Stimulated activated naive CD4-positive, alpha-beta T cell treated with Interleukin-2 at 50 U/mL for 16 hours (primary cell): ENCODE results near the gene FLACC1.
"Not testable (repeated sequence)": the region's sequence is repeated elsewhere in the genome, so short reads cannot be mapped to it uniquely, and the experiment has no call there.

ENCODE experiments used
- DNase-seq: peaks from one replicate; lab custom pipeline; 2025; lab: John Stamatoyannopoulos, UW

Gene FLACC1

GRCh38 chr2:201348758-201349157 lies 8.4 kb downstream of the FLACC1 start:
- no peak for DNase-seq

- no peak for DNase-seq
These were observed 10.0 kb downstream of the FLACC1 start for GRCh38 chr2:201347138-201347537.

DNA sequence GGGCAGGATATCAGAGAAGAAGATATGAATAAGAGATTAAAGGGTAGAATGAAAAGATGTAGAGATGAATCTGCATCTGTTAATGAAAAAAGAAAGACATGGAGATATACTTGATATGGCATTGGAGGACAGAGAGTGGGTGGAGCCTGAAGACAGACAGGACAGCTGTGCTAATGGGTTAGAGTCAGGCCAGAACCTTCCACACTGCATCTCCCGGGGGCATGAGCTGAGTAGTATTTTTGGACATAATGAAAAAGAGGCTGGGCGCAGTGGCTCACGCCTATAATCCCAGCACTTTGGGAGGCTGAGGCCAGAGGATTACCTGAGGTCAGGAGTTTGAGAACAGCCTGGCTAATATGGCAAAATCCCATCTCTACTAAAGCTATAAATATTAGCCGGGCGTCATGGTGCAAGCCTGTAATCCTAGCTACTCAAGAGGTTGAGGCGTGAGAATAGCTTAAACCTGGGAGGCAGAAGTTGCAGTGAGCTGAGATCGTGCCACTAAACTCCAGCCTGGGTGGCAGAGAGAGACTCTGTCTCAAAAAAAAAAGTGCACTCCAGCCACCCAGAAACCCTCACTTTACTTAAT lies 11.4 kb downstream of the FLACC1 start:
- DNase-seq, result no peak

DNA sequence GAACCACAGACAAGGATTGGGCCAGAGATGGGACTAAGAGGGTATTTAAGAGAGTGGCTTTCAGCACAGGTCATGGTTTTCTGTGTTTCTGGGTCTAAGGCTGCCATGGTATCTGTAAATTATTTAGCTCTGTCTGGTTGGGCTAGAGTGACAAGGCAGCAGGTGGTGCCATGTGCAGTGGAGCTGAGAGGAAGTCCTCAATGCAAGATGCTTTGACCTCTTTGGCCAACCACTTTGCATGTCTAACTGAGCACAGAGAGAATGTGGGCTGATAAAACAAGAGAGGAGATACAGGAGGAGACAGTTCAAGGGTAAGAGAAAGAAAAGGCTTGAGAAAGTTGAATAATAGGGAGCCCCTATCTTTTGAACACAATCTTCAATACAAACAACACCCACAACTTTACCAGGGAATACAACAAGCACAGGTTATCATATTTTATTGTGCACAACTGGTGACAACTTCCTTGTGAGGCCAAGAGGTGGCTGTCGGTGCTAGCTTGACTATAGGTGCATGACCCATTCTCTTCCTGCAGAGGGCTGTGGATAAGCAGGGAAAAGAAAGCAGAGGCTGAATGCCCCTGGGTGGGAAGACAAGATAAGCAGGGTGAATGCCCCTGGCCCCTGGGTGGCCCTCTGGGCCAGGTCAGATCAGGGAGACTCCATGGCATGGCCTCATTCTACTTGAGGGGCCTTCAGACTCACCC lies 12.3 kb downstream of the FLACC1 start:
- DNase-seq, result no peak

DNA sequence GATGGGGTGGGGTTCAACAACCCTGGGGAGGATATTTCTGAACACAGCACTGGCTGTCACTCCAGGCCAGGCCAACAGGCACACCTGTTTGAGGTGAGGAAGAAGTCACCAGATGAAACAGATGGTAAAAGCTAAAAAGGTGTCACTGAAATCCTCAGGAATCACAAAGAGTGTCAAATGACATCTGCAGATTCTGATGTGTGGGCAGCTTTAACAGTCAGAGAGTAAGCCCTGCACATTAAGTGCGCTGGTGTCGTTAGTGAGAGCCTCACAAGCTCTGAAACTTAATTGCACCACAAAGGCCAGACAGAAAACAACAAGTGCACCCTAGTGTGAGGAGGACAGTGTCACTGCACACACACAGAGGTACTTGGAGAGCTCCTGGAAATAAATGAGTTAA lies 13.6 kb downstream of the FLACC1 start:
- DNase-seq, result no peak

GRCh38 chr2:201342923-201343322 lies 14.2 kb downstream of the FLACC1 start:
- DNase-seq, result no peak

- DNase-seq, result no peak
These were observed 27.7 kb downstream of the FLACC1 start for GRCh38 chr2:201329409-201329808.

DNA sequence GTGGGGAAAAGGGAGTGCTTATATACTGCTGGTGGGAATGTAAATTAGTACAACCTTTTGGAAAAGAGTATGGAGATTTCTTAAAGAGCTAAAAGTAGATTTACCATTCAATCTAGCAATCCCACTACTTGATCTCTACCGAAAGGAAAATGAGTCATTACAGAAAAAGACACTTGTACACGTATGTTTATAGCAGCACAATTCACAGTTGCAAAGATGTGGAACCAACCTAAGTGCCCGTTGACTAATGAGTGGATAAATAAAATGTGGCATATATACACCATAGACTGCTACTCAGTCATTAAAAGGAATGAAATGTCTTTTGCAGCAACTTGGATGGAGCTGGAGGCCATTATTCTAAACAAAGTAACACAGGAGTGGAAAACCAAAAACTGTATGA lies 29.5 kb downstream of the FLACC1 start:
- DNase-seq, result no peak

GRCh38 chr2:201322772-201323171 lies 34.4 kb downstream of the FLACC1 start:
- DNase-seq, result no peak

DNA sequence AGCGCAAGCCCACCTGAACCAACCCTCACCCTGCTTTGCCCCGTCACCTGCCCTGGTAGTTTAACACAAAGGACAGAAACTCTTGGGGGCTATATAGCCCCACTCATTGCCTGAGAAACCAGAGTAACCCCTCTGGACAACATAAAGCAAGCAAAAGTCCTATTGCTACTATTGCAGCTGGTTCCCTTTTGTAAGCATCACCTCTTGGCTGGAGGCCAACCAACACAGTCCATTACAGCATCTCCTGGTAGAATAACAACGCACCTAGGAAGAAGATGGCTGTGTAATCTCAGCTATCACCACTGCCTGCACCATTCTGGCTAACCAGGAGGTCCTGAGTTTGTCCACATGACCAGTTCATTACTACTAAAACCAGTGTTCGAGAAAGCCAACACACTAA lies 36.4 kb downstream of the FLACC1 start:
- no peak for DNase-seq

DNA sequence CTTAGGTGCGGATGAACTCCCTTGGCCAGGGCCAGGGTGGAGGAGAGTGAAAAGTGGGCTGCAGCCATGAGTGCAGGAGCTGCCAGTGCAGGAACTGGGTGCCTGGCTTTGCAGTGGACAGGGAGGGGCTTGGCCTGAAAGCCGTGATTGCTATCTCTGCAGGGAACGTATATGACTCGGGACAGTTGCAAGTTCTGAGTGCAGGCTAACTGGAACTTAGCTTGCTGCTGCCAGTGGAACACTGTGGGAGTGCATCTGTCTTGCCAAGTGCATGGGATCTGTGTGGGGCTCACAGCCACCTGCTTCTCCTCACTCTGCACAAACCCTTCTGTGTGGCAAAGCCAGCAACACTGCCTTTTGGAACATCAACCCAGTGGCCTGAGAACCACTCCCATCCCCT lies 36.9 kb downstream of the FLACC1 start:
- DNase-seq, result no peak

GRCh38 chr2:201319511-201319910 lies 37.6 kb downstream of the FLACC1 start:
- no peak for DNase-seq

GRCh38 chr2:201313362-201313761 lies 43.8 kb downstream of the FLACC1 start:
- no peak for DNase-seq

DNA sequence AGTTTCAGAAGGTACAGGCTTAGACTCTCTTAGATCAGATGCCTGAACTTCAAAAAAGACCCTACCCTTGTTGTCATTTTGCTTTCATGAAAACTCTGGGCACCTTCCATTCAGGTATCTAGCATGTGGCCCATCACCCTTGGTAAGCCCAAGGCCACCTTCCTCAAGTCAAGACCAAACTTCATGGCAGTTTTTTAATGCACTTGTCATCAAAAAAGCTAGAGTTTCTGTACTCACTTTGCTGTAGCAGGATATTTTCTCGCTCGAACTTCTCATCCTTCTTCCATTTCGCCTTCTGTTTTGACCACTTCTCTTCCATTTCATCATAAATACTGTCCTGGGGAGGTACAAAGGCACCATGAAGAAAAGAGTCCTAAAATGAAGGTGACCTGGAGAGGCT lies 48.2 kb downstream of the FLACC1 start:
- DNase-seq, result no peak

GRCh38 chr2:201307876-201308275 lies 49.3 kb downstream of the FLACC1 start:
- DNase-seq, result no peak

DNA sequence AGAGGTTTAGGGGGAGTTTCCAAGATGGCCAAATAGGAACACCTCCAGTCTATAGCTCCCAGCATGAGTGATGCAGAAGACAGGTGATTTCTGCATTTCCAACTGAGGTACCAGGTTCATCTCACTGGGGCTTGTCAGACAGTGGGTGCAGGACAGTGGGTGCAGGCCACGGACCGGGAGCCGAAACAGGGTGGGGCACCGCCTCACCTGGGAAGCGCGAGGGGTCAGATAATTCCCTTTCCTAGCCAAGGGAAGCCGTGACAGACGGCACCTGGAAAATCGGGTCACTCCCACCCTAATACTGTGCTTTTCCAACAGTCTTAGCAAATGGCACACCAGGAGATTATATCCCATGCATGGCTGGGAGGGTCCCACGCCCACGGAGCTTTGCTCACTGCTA lies 57.2 kb downstream of the FLACC1 start:
- DNase-seq, result not testable (repeated sequence)

DNA sequence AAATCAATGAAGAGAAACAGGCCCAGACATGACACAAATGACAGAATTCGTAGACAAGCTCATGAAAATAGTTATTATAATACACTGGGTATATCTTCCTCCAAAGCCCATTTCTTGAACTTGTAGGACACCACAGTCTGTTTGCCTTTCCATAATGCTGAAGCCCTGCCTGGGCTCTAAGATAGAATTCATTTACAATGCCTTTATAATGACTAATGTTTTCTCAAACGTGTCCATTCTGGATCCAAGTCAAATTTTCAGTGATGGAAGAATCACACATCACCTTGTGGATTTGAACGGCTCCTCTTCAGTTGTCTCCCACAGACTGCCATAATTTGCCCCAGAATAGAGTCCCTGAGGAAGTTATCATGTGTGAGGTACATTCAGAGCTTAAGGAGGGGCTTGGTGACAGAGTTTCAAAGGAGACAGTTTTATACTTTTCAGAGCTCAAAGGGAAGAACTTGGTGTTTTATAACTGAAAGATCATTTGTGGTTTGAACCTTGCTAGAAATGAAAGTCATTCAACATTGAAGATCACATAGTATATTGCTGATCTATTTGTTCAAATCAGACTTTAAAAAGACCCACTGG lies 58.6 kb downstream of the FLACC1 start:
- DNase-seq, result no peak

DNA sequence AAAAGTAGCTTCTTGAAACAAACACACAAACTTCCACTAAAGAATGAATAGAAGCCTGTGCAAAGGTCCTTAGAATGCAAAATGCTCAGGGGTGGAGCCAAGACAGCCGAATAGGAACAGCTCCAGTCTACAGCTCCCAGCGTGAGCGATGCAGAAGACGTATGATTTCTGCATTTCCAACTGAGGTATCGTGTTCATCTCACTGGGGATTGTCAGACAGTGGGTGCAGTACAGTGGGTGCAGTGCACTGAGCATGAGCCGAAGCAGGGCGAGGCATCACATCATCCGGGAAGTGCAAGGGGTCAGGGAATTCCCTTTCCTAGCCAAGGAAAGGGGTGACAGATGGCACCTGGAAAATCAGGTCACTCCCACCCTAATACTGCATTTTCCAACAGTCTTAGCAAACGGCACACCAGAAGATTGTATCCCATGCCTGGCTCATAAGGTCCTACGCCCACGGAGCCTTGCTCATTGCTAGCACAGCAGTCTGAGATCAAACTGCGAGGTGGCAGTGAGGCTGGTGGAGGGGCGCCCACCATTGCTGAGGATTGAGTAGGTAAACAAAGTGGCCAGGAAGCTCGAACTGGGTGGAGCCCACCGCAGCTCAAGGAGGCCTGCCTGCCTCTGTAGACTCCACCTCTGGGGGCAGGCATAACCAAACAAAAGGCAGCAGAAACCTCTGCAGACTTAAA lies 66.5 kb downstream of the FLACC1 start:
- not testable (repeated sequence) for DNase-seq

GRCh38 chr2:201285499-201285898 lies 71.6 kb downstream of the FLACC1 start:
- no peak for DNase-seq

DNA sequence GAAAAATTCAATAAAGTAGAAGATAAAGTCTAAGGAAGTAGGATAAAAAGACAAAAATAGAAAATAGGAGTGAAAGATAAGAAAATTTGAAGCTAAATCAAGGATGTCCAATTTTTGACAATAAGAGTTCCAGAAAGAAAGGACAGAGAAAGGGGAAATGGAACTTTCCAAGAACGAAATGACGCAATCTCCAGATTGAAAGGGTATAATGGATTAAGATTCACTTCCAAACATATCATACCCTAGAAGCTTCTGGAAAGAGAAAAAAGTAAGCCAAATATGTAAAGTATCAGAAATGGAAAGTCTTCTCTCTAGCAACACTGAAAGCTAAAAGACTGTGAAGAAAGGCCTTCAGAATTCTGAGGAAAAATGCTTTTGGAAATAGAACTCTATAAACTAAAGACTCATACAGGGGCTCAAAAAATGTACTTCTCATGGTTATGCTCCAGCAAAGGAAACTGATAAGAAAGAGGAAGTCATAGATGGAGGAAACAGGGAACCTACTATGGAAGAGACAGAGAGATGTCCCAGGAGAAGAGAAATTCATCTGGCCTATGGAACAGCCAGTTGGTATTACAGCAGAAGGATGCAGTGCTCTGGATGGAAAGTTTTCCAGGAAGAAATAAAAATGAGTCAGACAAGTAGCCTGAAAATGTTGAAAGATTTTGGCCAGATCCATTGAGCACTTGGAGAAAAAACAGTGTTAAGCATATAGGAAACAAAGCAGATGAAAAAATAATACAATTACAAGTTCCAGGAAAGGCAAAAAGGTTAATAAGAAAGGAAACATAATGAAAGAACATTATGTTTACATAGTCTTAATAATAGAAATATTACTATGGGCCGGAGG lies 76.7 kb downstream of the FLACC1 start:
- no peak for DNase-seq

DNA sequence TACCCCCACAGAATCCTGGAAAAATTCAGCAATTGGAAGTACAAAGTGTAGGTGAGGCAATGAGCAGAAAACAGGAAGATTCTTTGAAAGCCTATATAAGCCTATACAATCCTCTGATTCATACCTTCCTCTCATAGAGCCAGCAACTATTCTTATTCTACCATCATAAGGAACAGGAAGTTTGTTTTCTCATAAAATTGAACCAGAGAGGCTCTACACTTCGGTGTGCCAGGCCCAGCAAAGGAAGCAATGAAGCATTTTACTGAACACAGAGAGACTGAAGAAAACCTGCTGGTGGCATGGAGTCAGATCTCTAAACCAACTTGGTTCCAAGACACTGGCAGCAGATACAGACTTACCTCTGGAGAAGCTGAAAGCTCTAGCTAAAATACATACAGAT lies 78.1 kb downstream of the FLACC1 start:
- DNase-seq, result no peak

GRCh38 chr2:201276511-201276910 lies 80.6 kb downstream of the FLACC1 start:
- DNase-seq, result no peak
